ENCODE results near the gene SDC4. TPM values are rescaled to one million over a fixed set of nuclear protein-coding genes. Genes with fewer than 3 reads are reported as not detected.
A peak's percentile ranks its signal among the peaks of the same experiment; 100 is the strongest.

The SDC4 gene
- total and polyA plus RNA-seq, 12 donors = 48.4 to 161 (median 92.8) TPM

GRCh38 chr20:45373353-45374100 lies 25.3 kb upstream of the SDC4 start:
- Histone ChIP-seq H3K27ac (peak overlapping the region in 9 of 10 donors; percentile 39 to 85 (median 70)), H3K4me1 (peaks cover 0 to 27% (median 10%) of the 10 kb centered on the region in 9 donors), H3K4me3 (peak overlapping the region; percentile 22 to 66 (median 62)), H3K9me3 (no peaks in the 10 kb centered on the region), H3K27me3 (no peaks in the 10 kb centered on the region), H3K36me3 (peaks cover 0 to 11% (median 0%) of the 10 kb centered on the region in 9 donors)
- WGBS, 2 donors = 7 to 9% methylated on average over 38 of the region's 38 CpGs
- ATAC-seq = peak; percentile 72 to 95 (median 92)
- peak; percentile 82 to 96 (median 93) for TF ChIP-seq CTCF (IDR thresholded peaks at IDR 0.05)
- peak; percentile 91 to 92 for DNase-seq
- intact Hi-C loops (cut with DNase I) = loop anchor here (1.0 to 5.0 kb wide), 8 partner anchors 33 to 64 kb away; partner anchors contain the start of genes DBNDD2 (in 3 of the 10) and PIGT (in 1 of the 10)

- 29 to 39% methylated on average over 30 of the region's 30 CpGs for WGBS, 2 donors
Measured at GRCh38 chr20:45372646-45373352, 24.6 kb upstream of the SDC4 start.

GRCh38 chr20:45372241-45372640 lies 24.0 kb upstream of the SDC4 start:
- intact Hi-C loops (cut with DNase I) = loop anchor here in 8 of 10 donors (2.0 to 5.0 kb wide), 6 partner anchors 35 to 65 kb away; partner anchors contain the start of genes DBNDD2 (in 3 of the 8) and PIGT (in 1 of the 8)
- Histone ChIP-seq H3K27me3 (no peaks in the 10 kb centered on the region), H3K9me3 (no peaks in the 10 kb centered on the region), H3K4me1 (peaks cover 0 to 40% (median 11%) of the 10 kb centered on the region in 9 donors), H3K36me3 (peaks cover 0 to 24% (median 9%) of the 10 kb centered on the region in 9 donors), H3K27ac (no peak overlapping the region), H3K4me3 (peak overlapping the region in 2 of 10 donors; percentile 65 to 66)
- 83 to 90% methylated on average over 10 of the region's 10 CpGs for WGBS, 2 donors
- ATAC-seq = no peak
- TF ChIP-seq CTCF (IDR thresholded peaks at IDR 0.05) = no peak
- DNase-seq = no peak

More at GRCh38 chr20:45372646-45373352, 24.6 kb upstream of the SDC4 start:
- peaks cover 0 to 19% (median 3%) of the 10 kb centered on the region in 9 donors for H3K36me3 ChIP-seq
- intact Hi-C loops (cut with DNase I) = loop anchor here in 8 of 10 donors (2.0 to 5.0 kb wide), 6 partner anchors 35 to 65 kb away; partner anchors contain the start of genes DBNDD2 (in 3 of the 8) and PIGT (in 1 of the 8)
- DNase-seq (peak in 1 of 2 donors; percentile 52), ATAC-seq (peak; percentile 50 to 84 (median 78))
- H3K4me1 ChIP-seq = peaks cover 0 to 34% (median 11%) of the 10 kb centered on the region in 9 donors
- no peak for TF ChIP-seq CTCF (IDR thresholded peaks at IDR 0.05)
- no peaks in the 10 kb centered on the region for H3K9me3 ChIP-seq
- H3K4me3 ChIP-seq = peak overlapping the region; percentile 22 to 66 (median 62)
- peak overlapping the region in 9 of 10 donors; percentile 39 to 85 (median 70) for H3K27ac ChIP-seq
- no peaks in the 10 kb centered on the region for H3K27me3 ChIP-seq
